WTC11 (cell line): ENCODE measurements around the gene OSR1. TPM values are rescaled to one million over a fixed set of nuclear protein-coding genes. Genes with fewer than 3 reads are reported as not detected.

Experiments
- ATAC-seq: fragments of 200-7000 bp; cut with Tn5 transposase; 2 replicates; pipeline ENCODE4 v1.10.0; 2021; ENCODE audit warnings: mild to moderate bottlenecking, moderate library complexity
- CTCF ChIA-PET: fragments of 300-600 bp; sonication (Branson Sonifier 250); formaldehyde crosslinking; loops from one replicate; lab custom pipeline; 2021; ENCODE audit warnings: antibody characterized with exemption; lab: Charles Lee
- POLR2A ChIA-PET: fragments of 350-600 bp; sonication (Branson Sonifier 250); formaldehyde crosslinking; loops from one replicate; lab custom pipeline; 2021; ENCODE audit warnings: antibody characterized with exemption; lab: Charles Lee
- DNase-seq: peaks from one replicate; pipeline ENCODE4 v3.0.0; 2021; ENCODE audit warnings: low spot score
- H3K27ac Mint-ChIP-seq: 2 replicates; pipeline ENCODE4 v1.8.0; 2021; ENCODE audit warnings: mixed read lengths
- H3K27me3 Mint-ChIP-seq: 2 replicates; pipeline ENCODE4 v1.8.0; 2021; ENCODE audit warnings: low read depth, mild to moderate bottlenecking, moderate library complexity, mixed read lengths
- H3K36me3 Mint-ChIP-seq: 2 replicates; pipeline ENCODE4 v1.8.0; 2021; ENCODE audit warnings: mixed read lengths
- H3K4me1 Mint-ChIP-seq: 2 replicates; pipeline ENCODE4 v1.8.0; 2022; ENCODE audit warnings: mixed read lengths
- H3K4me3 Mint-ChIP-seq: 2 replicates; pipeline ENCODE4 v1.8.0; 2021; ENCODE audit warnings: mild to moderate bottlenecking, moderate library complexity, mixed read lengths
- H3K9me3 Mint-ChIP-seq: 2 replicates; pipeline ENCODE4 v1.8.0; 2021; ENCODE audit warnings: mixed read lengths
- AFF4 ChIP-seq: sonication (generic); formaldehyde crosslinking; IDR thresholded peaks from 2 replicates; pipeline ENCODE4 v1.8.1; 2023; ENCODE audit warnings: mild to moderate bottlenecking, missing genetic modification reagents, borderline replicate concordance
- AR ChIP-seq: fragments of 250-450 bp; sonication (Bioruptor Pico); IDR thresholded peaks from 2 replicates; pipeline ENCODE4 v1.9.0; 2021; ENCODE audit warnings: mild to moderate bottlenecking
- ATF1 ChIP-seq: sonication (generic); formaldehyde crosslinking; IDR thresholded peaks from 2 replicates; pipeline ENCODE4 v1.8.1; 2023; ENCODE audit warnings: mild to moderate bottlenecking, moderate library complexity, missing genetic modification reagents
- CREB1 ChIP-seq: sonication (generic); formaldehyde crosslinking; IDR thresholded peaks from 2 replicates; pipeline ENCODE4 v1.8.0; 2023; ENCODE audit warnings: mild to moderate bottlenecking, missing genetic modification reagents
- EMX1 ChIP-seq: fragments of 250-450 bp; sonication (Bioruptor Pico); IDR thresholded peaks from 2 replicates; pipeline ENCODE4 v1.8.0; 2021; ENCODE audit warnings: mild to moderate bottlenecking
- FOXJ3 ChIP-seq: sonication (generic); formaldehyde crosslinking; IDR thresholded peaks from 2 replicates; pipeline ENCODE4 v1.9.0; 2021; ENCODE audit warnings: missing genetic modification reagents, mild to moderate bottlenecking, borderline replicate concordance
- HMGA2 ChIP-seq: fragments of 250-450 bp; sonication (Bioruptor Pico); IDR thresholded peaks from 2 replicates; pipeline ENCODE4 v1.4.0; 2021; ENCODE audit warnings: mild to moderate bottlenecking, moderate library complexity
- IRF2 ChIP-seq: sonication (generic); formaldehyde crosslinking; IDR thresholded peaks from 2 replicates; pipeline ENCODE4 v1.8.0; 2022; ENCODE audit warnings: low read depth, missing genetic modification reagents, borderline replicate concordance
- SOX15 ChIP-seq: fragments of 250-450 bp; sonication (Bioruptor Pico); IDR thresholded peaks from 2 replicates; pipeline ENCODE4 v1.9.0; 2021; ENCODE audit warnings: mild to moderate bottlenecking
- STAT6 ChIP-seq: sonication (generic); formaldehyde crosslinking; conservative IDR thresholded peaks from 2 replicates; pipeline ENCODE4 v1.8.1; 2023; ENCODE audit warnings: mild to moderate bottlenecking, low read depth, missing genetic modification reagents, moderate library complexity
- TP53 ChIP-seq: sonication (generic); formaldehyde crosslinking; IDR thresholded peaks from 2 replicates; pipeline ENCODE4 v1.8.1; 2023; ENCODE audit warnings: mild to moderate bottlenecking, missing genetic modification reagents
- ZNF219 ChIP-seq: sonication (generic); formaldehyde crosslinking; IDR thresholded peaks from 2 replicates; pipeline ENCODE4 v1.8.0; 2023; ENCODE audit warnings: missing genetic modification reagents, mild to moderate bottlenecking, borderline replicate concordance
- ZNF281 ChIP-seq: sonication (generic); formaldehyde crosslinking; IDR thresholded peaks from 2 replicates; pipeline ENCODE4 v1.8.0; 2023; ENCODE audit warnings: mild to moderate bottlenecking, missing genetic modification reagents
- ZNF425 ChIP-seq: fragments of 250-450 bp; sonication (Bioruptor Pico); conservative IDR thresholded peaks from 2 replicates; pipeline ENCODE4 v1.9.0; 2021; ENCODE audit warnings: mild to moderate bottlenecking
- ZNF532 ChIP-seq: fragments of 250-450 bp; sonication (Bioruptor Pico); IDR thresholded peaks from 2 replicates; pipeline ENCODE4 v1.9.0; 2021; ENCODE audit warnings: mild to moderate bottlenecking, borderline replicate concordance
- total RNA-seq: library from RNA; stranded (reverse); gene quantifications from 3 replicates; pipeline ENCODE4 v1.2.3, GENCODE V29; 2021

OSR1 gene
- total RNA-seq, 1 experiment from 2014 or later, result 0.22 TPM

- no peak for TF ChIP-seq STAT6 (CRISPR knock-in tag)
- TF ChIP-seq, all 79 proteins: peak for 0
Observed at GRCh38 chr2:19337742-19338141, 20.7 kb downstream of the OSR1 start (continued).

GRCh38 chr2:19337202-19337601 is 21.2 kb downstream of the OSR1 start:
- H3K36me3 Mint-ChIP-seq, result no peaks in the 10 kb centered on the region
- POLR2A ChIA-PET, result no interaction called here
- TF ChIP-seq SOX15 (CRISPR knock-in tag) (no peak), AFF4 (CRISPR knock-in tag) (no peak), ZNF532 (no peak), ZNF425 (CRISPR knock-in tag) (no peak), FOXJ3 (CRISPR knock-in tag) (no peak), CREB1 (no peak), ATF1 (CRISPR knock-in tag) (no peak), HMGA2 (no peak), ZNF281 (CRISPR knock-in tag) (no peak), AR (no peak), TP53 (CRISPR knock-in tag) (no peak), EMX1 (CRISPR knock-in tag) (no peak), ZNF219 (CRISPR knock-in tag) (no peak), IRF2 (CRISPR knock-in tag) (no peak)

More at GRCh38 chr2:19337202-19337601, 21.2 kb downstream of the OSR1 start:
- H3K27me3 Mint-ChIP-seq, result no peaks in the 10 kb centered on the region
- no peaks in the 10 kb centered on the region for H3K4me1 Mint-ChIP-seq
- no peak for DNase-seq
- H3K9me3 Mint-ChIP-seq, result peaks cover 9% of the 10 kb centered on the region
- H3K4me3 Mint-ChIP-seq, result no peak overlapping the region
- CTCF ChIA-PET, result interaction anchor here (0.5 to 0.9 kb wide), 3 partner anchors 10 to 29 kb away, joined by 3 read pairs; no protein-coding TSS in a partner anchor
- H3K27ac Mint-ChIP-seq, result no peak overlapping the region
- no peak for ATAC-seq
